Measurements from ENCODE around the gene EXOC6B. TPM values are rescaled to one million over a fixed set of nuclear protein-coding genes. Genes with fewer than 3 reads are reported as not detected.

EXOC6B gene
- total and polyA plus RNA-seq, 8 donors, result 22.1 to 30.8 (median 25.9) TPM

- TF ChIP-seq CTCF (IDR thresholded peaks at IDR 0.05), result no peak
- Histone ChIP-seq H3K4me3 (no peak overlapping the region), H3K9me3 (no peaks in the 10 kb centered on the region), H3K27me3 (peaks cover 0 to 24% of the 10 kb centered on the region in 2 donors), H3K4me1 (no peaks in the 10 kb centered on the region), H3K36me3 (no peaks in the 10 kb centered on the region), H3K27ac (no peak overlapping the region)
- ATAC-seq (no peak), DNase-seq (peak in 1 of 4 donors; percentile 29)
- intact Hi-C loops (cut with DNase I), result no loop called here
These were observed 697.6 kb downstream of the EXOC6B start for GRCh38 chr2:72128059-72128842.

- ATAC-seq, result no peak
- no peaks in the 10 kb centered on the region for H3K4me1 ChIP-seq
- peaks cover 0 to 24% of the 10 kb centered on the region in 2 donors for H3K27me3 ChIP-seq
- H3K4me3 ChIP-seq, result no peak overlapping the region
- H3K36me3 ChIP-seq, result no peaks in the 10 kb centered on the region
- H3K9me3 ChIP-seq, result no peaks in the 10 kb centered on the region
- no peak for TF ChIP-seq CTCF (IDR thresholded peaks at IDR 0.05)
- intact Hi-C loops (cut with DNase I), result no loop called here
- DNase-seq, result peak in 1 of 4 donors; percentile 27
- no peak overlapping the region for H3K27ac ChIP-seq
These were observed 698.3 kb downstream of the EXOC6B start for GRCh38 chr2:72127401-72128058.

GRCh38 chr2:72126186-72127100 is 699.4 kb downstream of the EXOC6B start:
- intact Hi-C loops (cut with DNase I), result no loop called here
- no peak for ATAC-seq

More at GRCh38 chr2:72126186-72127100, 699.4 kb downstream of the EXOC6B start:
- Histone ChIP-seq H3K36me3 (no peaks in the 10 kb centered on the region), H3K9me3 (no peaks in the 10 kb centered on the region), H3K27ac (no peak overlapping the region), H3K27me3 (peaks cover 0 to 20% of the 10 kb centered on the region in 2 donors), H3K4me3 (no peak overlapping the region), H3K4me1 (no peaks in the 10 kb centered on the region)
- no peak for DNase-seq
- no peak for TF ChIP-seq CTCF (IDR thresholded peaks at IDR 0.05)

Other genes starting within 250 kb of the EXOC6B start
- 10 to 100 TPM; 38.1 to 41.9 TPM for gene SPR, start 61.4 kb upstream of the EXOC6B start, total RNA-seq
- gene SPR, start 61.4 kb upstream of the EXOC6B start, polyA plus RNA-seq (ENCODE audit: insufficient read length in 6 of 6), result 1 to 10 TPM; 5.2 to 7.1 (median 5.5) TPM
- not detected for gene EMX1, start 91.5 kb upstream of the EXOC6B start, total RNA-seq
- gene EMX1, start 91.5 kb upstream of the EXOC6B start, polyA plus RNA-seq (ENCODE audit: insufficient read length in 6 of 6), result under 1 TPM in 5 of 6 donors, not detected in 1; 0.08 to 0.38 (median 0.18) TPM
- gene SFXN5, start 245.7 kb upstream of the EXOC6B start, total RNA-seq, result 10 to 100 TPM; 17.1 to 19.7 TPM
- 10 to 100 TPM; 14.5 to 21.1 (median 15.2) TPM for gene SFXN5, start 245.7 kb upstream of the EXOC6B start, polyA plus RNA-seq (ENCODE audit: insufficient read length in 6 of 6)